Measurements from ENCODE around the gene FBLL1. TPM values are rescaled to one million over a fixed set of nuclear protein-coding genes. Genes with fewer than 3 reads are reported as not detected.

Gene FBLL1
- total RNA-seq (2021) (0.45 and 1.0 TPM in 2 replicates), Bru-seq, nascent RNA (not detected), BruChase-seq, experiment 1, labeled RNA remaining after a 2-hour chase (percentile 21 among the genes with signal in this experiment), BruChase-seq, experiment 2, labeled RNA remaining after a 6-hour chase (percentile 27 among the genes with signal in this experiment)
- long read RNA-seq, partial matches to known transcripts: 0 of 1 reads
- long read RNA-seq, other reads (novel, unspliced or antisense): 0 of 1 reads

DNA sequence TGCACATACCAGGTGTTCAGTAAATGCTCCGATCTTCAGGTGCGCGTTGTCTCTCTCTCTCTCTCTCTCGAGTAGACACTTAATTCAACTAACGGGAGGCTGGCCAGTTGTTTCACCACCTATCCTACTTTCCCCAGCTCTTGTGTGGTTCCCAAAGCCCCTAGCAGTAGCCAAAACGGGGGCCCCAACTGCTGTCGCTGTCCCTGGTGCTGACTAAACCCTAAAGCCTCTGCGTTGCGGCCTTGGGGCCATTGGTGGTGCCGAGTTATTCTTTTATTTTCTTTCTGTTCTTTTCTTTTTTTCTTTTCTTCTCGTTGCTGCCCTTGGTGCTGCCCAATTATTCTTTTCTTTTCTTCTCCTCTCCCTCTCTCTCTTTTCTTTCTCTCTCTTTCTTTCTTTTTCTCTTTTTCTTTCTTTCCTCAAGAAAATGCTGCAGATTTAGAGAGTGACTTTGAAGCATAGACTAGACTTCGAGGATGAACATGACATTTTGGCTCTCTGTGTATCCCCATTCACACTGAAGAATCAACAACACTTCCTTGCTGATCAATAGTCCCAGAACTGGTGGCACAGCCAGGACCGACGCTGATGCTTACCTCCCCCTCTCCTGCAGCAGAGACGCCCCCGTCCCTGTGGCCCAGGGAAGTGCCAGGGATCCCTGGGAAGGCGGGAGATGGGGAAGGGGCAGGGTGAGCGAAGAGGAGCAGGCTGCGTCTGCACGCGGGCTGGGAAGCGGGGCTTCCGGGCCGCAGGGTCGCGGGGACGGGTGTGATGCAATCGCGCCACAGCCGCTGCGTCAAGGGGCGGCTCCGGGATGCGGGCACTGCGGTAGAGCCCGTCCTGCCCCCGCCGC lies at the start of gene FBLL1:
FBLL1 (plus strand) TSS at position 785 of the 853 bp plus-strand sequence. CDS start 200 bp downstream, outside the sequence.
- H3K27ac ChIP-seq (ENCODE audit: low read depth, low read length, poor library complexity, severe bottlenecking): no peak within 1 kb of the TSS
- BruUV-seq (replicated peaks): no TSS peak

DNA sequence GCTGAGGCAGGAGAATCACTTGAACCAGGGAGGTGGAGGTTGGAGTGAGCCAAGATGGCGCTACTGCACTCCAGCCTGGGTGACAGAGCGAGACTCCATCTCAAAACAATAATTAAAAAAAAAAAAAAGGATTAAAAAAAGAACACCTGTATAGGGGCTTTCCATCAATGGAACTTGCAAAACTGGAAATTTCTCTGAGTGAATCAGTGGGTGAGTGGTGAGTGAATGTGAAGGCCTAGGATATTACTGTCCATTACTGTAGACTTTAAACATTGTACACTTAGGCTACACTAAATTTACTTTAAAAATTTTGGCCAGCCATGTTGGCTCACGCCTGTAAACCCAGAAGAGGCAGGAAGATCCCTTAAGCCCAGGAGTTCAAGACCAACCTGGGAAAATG lies 48.5 kb upstream of the FBLL1 start:
- CTCF ChIA-PET: no interaction called here
- Histone ChIP-seq H3K4me1 (ENCODE audit: insufficient read depth, low read length, poor library complexity, severe bottlenecking) (no peaks in the 10 kb centered on the region), H3K4me3 (ENCODE audit: low read depth, low read length, poor library complexity, severe bottlenecking) (no peak overlapping the region), H3K27me3 (replicated peaks; ENCODE audit: insufficient read depth, low read depth, low read length, poor library complexity) (no peaks in the 10 kb centered on the region), H3K9me3 (ENCODE audit: low read depth, low read length, poor library complexity, severe bottlenecking) (no peaks in the 10 kb centered on the region), H3K27ac (ENCODE audit: low read depth, low read length, poor library complexity, severe bottlenecking) (no peak overlapping the region), H3K36me3 (ENCODE audit: insufficient read depth, low read length, poor library complexity, severe bottlenecking) (no peaks in the 10 kb centered on the region)
- POLR2A ChIA-PET (ENCODE audit: low non-redundant PET): no interaction called here
- intact Hi-C loops (cut with micrococcal nuclease; ENCODE audit: unreplicated experiment): no loop called here
- no peak for DNase-seq (ENCODE audit: low spot score)
- TF ChIP-seq EZH2 (IDR thresholded peaks at IDR 0.05; ENCODE audit: borderline replicate concordance, low read depth, low read length, poor library complexity, severe bottlenecking): no peak
- TF ChIP-seq, protein P1, sequence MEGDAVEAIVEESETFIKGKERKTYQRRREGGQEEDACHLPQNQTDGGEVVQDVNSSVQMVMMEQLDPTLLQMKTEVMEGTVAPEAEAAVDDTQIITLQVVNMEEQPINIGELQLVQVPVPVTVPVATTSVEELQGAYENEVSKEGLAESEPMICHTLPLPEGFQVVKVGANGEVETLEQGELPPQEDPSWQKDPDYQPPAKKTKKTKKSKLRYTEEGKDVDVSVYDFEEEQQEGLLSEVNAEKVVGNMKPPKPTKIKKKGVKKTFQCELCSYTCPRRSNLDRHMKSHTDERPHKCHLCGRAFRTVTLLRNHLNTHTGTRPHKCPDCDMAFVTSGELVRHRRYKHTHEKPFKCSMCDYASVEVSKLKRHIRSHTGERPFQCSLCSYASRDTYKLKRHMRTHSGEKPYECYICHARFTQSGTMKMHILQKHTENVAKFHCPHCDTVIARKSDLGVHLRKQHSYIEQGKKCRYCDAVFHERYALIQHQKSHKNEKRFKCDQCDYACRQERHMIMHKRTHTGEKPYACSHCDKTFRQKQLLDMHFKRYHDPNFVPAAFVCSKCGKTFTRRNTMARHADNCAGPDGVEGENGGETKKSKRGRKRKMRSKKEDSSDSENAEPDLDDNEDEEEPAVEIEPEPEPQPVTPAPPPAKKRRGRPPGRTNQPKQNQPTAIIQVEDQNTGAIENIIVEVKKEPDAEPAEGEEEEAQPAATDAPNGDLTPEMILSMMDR (conservative IDR thresholded peaks at IDR 0.05; ENCODE audit: low read depth, low read length): no peak
- BruUV-seq (replicated peaks): no TSS peak

More for the DNA sequence above, at the start of gene FBLL1:
- POLR2A ChIA-PET (ENCODE audit: low non-redundant PET): no interaction called here
- peak; percentile 50 for DNase-seq (ENCODE audit: low spot score)
- intact Hi-C loops (cut with micrococcal nuclease; ENCODE audit: unreplicated experiment): no loop called here
- TF ChIP-seq EZH2 (IDR thresholded peaks at IDR 0.05; ENCODE audit: borderline replicate concordance, low read depth, low read length, poor library complexity, severe bottlenecking): peak; percentile 50
- TF ChIP-seq, protein P1 (conservative IDR thresholded peaks at IDR 0.05; ENCODE audit: low read depth, low read length): no peak
- Histone ChIP-seq H3K4me1 (ENCODE audit: insufficient read depth, low read length, poor library complexity, severe bottlenecking) (no peaks in the 10 kb centered on the region), H3K36me3 (ENCODE audit: insufficient read depth, low read length, poor library complexity, severe bottlenecking) (no peaks in the 10 kb centered on the region), H3K4me3 (ENCODE audit: low read depth, low read length, poor library complexity, severe bottlenecking) (peak within 1 kb of the TSS; percentile 28), H3K27me3 (replicated peaks; ENCODE audit: insufficient read depth, low read depth, low read length, poor library complexity) (peaks cover 20% of the 10 kb centered on the region), H3K9me3 (ENCODE audit: low read depth, low read length, poor library complexity, severe bottlenecking) (no peaks in the 10 kb centered on the region)
- CTCF ChIA-PET: no interaction called here

DNA sequence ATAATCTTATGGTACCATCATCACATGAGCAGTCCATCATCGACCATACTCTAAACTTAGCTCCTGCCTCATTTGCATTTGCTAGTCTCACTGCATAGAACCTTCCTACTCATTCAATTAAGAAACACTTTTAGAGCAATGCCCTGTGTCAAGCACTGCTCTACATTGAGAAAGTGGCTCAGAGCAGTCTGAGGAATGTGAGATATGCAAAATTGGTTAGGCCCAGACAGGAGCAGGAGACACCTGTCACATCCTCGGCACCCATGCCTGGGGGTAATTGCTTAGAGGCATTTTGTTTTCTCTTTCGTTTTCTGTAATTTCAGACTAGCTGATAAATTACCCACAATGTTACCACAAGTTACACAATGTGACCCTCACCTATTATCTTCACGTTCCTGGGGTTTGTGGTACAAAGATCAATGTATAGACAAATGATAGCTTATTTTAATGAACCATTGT lies 47.7 kb upstream of the FBLL1 start:
- DNase-seq (ENCODE audit: low spot score): no peak
- no peak for TF ChIP-seq EZH2 (IDR thresholded peaks at IDR 0.05; ENCODE audit: borderline replicate concordance, low read depth, low read length, poor library complexity, severe bottlenecking)
- TF ChIP-seq, protein P1 (conservative IDR thresholded peaks at IDR 0.05; ENCODE audit: low read depth, low read length): no peak
- POLR2A ChIA-PET (ENCODE audit: low non-redundant PET): no interaction called here
- no peak overlapping the region for H3K27ac ChIP-seq (ENCODE audit: low read depth, low read length, poor library complexity, severe bottlenecking)
- no peak overlapping the region for H3K4me3 ChIP-seq (ENCODE audit: low read depth, low read length, poor library complexity, severe bottlenecking)
- no peaks in the 10 kb centered on the region for H3K9me3 ChIP-seq (ENCODE audit: low read depth, low read length, poor library complexity, severe bottlenecking)
- intact Hi-C loops (cut with micrococcal nuclease; ENCODE audit: unreplicated experiment): no loop called here
- no peaks in the 10 kb centered on the region for H3K36me3 ChIP-seq (ENCODE audit: insufficient read depth, low read length, poor library complexity, severe bottlenecking)
- no peaks in the 10 kb centered on the region for H3K4me1 ChIP-seq (ENCODE audit: insufficient read depth, low read length, poor library complexity, severe bottlenecking)
- CTCF ChIA-PET: interaction anchor here (0.5 kb wide), 2 partner anchors 22 to 226 kb away, joined by 3 to 9 read pairs; no protein-coding TSS in a partner anchor
- no peaks in the 10 kb centered on the region for H3K27me3 ChIP-seq (replicated peaks; ENCODE audit: insufficient read depth, low read depth, low read length, poor library complexity)
- BruUV-seq (replicated peaks): no TSS peak

Measured in A673 (cell line).